Activated T-cell treated with anti-CD3 and anti-CD28 coated beads for 4 hours (primary cell): ENCODE data around the gene ATRIP.

Experiments
- DNase-seq: peaks from one replicate; pipeline ENCODE4 v3.0.0-alpha.2; 2020

ATRIP gene

GRCh38 chr3:48410205-48411040 lies 36.1 kb upstream of the ATRIP start:
- no peak for DNase-seq

DNA sequence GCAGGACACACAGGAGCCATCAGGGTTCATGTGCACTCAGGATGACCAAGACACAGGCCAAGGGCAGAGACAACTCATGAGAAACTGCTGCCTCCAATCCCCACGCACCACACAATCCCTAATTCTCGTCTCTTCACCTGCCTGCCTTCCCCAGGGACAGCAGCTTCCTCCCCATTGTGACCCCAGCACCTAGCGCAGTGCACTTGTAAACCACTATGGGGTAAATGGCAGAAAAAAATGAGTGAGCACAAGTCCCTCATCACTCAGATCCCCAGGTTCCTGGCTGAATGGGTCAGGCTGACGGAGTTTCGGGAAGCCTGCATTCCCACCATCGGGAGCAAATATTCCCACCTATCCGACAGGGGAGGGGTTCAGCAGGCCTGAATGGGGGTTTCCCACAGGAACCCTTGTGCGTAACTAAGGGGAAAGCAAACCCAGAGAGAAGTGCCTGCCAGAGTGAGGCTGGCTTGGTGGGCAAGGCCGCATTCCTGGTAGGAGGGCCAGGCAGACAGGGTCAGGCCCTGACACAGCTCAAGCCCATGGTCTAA lies 35.4 kb upstream of the ATRIP start:
- DNase-seq: no peak

DNA sequence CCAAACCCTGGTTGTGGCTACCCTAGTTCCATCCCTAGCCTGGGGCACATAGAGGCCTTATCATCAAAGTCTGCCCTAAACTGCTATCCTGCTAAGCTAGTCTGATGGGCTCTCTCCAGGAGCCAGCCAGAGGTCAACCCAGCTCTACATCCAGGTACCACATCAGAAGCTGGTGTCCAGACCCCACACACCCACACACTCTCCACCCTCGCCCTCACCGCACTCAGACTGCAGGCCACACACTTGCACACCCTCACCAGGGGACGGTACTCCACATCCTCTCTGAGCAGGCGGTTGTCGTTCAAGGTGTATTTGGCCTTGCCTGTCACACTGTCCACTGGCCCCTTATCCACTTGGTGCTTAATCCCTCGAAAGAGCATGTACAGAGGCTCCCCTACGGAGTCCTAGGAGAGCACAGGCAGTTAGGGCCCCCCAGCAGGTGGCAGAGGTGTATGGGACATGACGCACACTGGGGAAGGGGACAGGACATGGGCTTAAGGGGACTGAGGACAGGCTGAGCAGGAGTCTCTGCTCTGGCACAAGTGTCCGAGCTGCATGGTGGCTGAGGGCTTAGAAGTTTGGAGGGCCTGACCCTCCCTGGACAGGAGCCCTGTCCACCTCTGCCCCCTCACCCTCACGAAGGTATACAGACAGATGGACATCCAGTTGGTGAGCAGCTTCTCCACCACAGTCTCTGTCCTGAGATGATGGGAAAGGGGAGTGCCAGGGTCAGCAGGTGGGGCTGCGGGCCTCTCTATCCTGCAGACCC lies 34.7 kb upstream of the ATRIP start:
- no peak for DNase-seq

- no peak for DNase-seq
Observed at GRCh38 chr3:48412375-48413001, 34.0 kb upstream of the ATRIP start.

DNA sequence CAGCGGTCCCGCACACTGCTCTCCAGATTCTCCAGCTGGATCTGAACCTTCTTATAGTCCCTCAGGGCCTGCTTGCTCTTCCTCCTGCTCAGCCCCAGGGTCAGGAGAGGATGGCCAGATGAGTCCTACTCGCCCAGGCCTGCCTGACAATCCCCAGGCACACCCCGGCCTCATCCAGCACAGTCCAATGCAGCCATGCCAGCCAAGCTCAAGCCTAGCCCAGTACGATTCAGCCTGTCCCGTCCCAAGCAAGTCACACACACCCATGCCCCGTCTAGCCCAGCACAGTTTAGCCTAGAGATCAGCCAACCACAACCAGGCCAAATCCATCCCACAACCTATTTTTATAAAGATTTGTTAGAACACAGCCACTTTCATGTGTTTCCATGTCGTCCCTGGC lies 33.5 kb upstream of the ATRIP start:
- DNase-seq: no peak

DNA sequence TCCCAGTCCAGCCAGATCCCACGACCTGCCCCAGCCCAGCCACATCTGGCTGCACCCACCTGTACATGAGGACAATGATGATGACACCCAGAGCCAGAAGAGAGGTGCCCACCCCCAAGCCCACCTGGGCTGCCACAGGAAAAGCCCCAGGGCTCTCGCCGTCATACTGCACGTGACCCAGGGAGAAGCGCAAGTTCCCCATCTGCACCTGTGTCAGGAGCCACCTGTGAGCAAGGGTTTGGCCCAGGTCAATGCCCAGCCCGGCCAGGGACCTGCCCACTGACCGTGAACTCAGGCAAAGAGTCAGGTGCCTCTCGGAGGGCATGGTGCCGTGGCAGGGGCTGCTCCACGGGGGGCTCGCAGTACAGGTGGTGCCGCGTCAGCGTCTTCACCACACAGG lies 32.9 kb upstream of the ATRIP start:
- DNase-seq: no peak

GRCh38 chr3:48414376-48415250 lies 31.9 kb upstream of the ATRIP start:
- no peak for DNase-seq

DNA sequence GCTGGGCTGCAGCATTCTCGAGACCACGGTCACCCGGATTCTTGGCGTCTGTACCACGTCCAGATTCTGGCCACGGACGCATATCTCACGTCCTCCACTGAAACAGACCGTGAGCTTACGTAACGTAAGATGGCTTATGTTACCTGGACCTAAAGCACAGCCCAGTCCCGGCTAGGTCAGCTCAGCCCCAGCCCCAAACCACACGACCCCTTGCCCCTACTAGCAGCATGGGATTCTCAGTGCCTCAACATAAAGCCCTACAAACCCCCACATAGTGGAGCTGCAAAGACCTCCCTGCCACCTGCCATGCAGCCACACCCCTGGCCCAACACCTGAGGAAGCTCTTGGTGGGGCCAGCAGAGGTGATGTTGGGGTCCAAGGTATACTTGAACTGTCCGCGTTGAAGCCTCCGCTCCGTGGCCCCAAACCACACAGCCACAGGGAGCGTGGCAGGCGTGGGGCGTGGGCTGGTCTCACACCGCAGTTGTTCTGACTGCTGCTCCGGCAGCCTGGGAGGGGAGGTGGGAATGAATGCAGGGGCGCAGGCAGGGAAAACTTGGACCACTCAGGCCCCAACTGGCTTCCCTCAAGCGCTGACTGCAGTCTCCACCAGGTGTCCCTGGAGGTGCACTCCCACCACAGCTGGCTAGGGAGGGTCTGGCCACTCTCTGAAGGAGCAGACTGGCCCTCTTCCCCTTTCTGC lies 31.1 kb upstream of the ATRIP start:
- DNase-seq: no peak

DNA sequence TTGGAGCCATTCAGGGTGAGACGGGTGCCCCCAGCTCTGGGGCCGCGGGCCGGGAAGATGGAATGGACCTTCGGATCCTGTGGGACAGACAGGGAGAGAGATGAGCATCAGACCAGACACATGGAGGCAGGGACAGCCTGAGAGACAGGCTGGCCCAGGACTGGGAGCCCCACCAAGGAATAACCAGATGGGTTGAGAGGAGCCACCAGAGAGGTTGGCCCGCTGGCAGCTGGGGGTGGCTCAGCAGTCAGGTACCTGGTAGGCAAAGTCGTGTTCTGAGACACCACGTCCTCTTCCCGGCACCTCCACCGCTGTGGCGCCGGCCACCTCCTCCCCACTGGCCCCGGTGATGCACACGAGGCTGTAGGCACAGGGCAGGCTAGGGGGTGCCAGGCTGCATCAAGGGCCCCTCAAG lies 30.4 kb upstream of the ATRIP start:
- no peak for DNase-seq

GRCh38 chr3:48416546-48416945 lies 30.0 kb upstream of the ATRIP start:
- no peak for DNase-seq

- no peak for DNase-seq
Observed at GRCh38 chr3:48417529-48418108, 28.9 kb upstream of the ATRIP start.

GRCh38 chr3:48418140-48418539 lies 28.4 kb upstream of the ATRIP start:
- no peak for DNase-seq

DNA sequence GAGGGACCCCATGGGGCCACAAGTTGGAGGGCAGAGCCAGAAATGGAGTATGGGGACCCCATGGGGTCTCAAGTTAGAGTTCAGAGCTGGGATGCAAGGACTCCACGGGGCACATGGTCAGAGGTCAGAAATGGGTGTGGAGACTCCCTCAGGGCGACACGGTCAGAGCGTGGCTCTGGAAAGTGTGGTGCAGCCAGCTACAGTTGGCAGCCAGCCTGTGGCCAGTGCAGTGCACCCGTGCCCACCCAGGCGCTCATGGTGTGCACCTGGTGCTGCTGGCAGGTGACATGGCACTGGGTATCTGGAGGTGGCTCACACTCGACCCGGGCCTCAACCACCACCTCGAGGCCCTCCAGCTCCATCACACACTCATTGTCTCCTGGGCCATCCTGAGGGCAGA lies 27.9 kb upstream of the ATRIP start:
- no peak for DNase-seq

DNA sequence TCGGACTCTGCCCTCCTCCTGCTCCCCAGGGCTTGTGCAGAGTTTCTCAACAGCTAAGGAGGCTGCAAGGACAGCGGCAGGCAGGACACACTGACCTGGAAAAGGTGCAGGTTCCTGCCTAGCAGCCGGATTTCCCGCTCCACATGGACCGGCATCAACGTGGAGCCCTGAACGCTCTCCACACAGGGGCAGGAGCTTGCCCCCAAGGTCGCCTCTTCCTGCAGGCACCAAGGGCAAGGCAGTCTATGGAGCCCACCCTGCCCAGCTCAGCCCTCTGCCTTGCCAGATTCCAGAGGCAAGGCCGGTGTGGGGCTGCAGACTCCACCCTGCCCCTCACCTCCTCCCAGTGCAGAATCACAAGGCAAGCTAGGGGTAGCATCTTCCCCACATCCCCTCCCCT lies 27.4 kb upstream of the ATRIP start:
- DNase-seq: no peak

- no peak for DNase-seq
Observed at GRCh38 chr3:48419597-48419996, 26.9 kb upstream of the ATRIP start.

DNA sequence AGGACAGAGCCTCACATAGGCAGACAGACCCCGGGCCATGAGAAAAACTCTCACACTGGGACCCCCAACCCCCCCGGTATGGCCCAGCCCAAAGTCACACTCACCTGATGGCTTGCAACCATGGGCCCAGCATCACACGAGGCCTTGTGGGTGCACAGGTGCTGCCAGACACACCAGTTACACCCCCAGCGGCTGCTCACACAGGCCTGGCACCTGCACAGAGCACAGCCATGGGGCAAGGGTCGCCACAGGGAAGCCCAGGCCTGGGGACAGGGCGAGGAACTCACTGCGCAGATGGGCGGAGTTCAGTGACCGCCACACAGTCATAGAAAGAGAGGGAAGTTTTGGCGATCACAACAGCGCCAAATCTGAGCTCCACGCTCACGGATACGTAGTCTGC lies 26.0 kb upstream of the ATRIP start:
- no peak for DNase-seq

GRCh38 chr3:48422272-48422671 lies 24.3 kb upstream of the ATRIP start:
- no peak for DNase-seq

DNA sequence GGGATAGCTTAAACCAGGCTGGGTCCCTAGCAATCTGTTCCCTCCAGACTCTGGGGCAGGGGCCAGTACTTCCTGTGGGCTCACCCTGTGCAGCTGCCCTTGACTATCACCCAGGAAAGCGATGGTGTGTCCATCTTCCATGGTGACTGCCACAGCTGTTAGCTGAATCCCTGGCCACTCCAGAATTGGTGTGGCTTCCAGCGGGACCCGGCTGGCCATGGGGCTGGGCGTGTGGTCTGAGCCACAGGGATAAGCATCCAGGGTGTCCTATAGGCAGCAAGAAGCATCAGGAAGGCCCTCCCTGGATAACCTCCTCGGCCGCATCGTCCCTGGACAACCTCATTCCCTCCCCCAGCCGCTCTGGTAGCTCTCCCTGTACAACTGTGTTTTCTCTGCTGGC lies 23.9 kb upstream of the ATRIP start:
- DNase-seq: no peak

GRCh38 chr3:48423241-48423882 lies 23.2 kb upstream of the ATRIP start:
- DNase-seq: no peak

DNA sequence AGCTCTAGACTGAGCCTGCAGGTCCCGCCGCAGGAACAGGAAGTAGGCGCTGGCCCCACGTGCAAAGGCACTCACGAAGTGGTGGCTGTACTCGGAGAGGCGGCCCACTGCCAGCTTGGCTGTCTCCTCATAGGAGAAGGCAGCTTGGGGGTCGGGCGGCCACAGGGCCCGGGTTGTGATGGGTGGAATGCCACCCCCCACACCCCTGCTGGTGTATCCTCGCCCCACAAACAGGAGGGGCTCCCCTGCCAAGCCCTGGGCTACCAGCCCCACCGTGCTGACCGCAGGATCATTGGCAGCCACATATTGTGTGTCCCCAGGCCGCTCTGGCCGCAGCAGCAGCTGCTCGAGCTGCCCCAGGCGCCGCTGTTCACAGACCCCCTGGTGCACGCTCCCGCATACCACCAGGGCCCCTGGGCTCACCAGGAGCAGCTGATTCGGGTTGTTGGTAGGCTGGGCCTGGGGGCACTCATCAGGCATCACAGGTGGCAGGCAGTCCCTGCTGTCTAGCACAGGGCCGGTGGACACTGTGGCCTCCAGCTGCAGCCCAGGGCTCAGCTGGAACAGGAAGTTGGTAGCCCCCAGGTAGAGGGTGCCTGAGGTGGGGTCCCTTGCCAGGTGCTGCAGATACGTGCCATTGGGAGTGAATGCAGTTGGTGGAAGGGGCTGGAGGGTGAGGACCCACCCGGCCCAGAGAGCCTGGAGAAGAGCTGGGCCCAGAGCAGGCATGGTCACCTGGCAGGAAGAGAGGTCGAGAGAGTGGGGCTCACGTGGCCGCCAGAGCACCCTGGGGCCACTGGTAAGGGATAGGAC lies 22.4 kb upstream of the ATRIP start:
- no peak for DNase-seq
